ENCODE results near the gene LMBR1.
"Not testable (repeated sequence)": the region's sequence is repeated elsewhere in the genome, so short reads cannot be mapped to it uniquely, and the experiment has no call there.

DNA sequence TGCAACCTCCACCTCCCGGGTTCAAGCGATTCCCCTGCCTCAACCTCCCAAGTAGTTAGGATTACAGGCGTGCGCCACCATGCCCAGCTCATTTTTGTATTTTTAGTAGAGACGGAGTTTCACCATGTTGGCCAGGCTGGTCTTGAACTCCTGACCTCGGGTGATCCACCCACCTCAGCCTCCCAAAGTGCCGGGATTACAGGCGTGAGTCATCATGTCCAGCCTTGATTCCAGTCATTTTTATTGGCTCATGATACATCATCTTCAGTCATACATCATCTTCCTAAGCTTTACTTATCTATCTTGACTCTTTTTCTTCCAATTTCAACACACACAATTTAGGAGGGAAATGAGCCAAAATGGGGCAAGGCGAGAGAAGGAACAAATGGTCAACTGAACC lies 7.1 kb upstream of the LMBR1 start:
- TF ChIP-seq, protein P1, sequence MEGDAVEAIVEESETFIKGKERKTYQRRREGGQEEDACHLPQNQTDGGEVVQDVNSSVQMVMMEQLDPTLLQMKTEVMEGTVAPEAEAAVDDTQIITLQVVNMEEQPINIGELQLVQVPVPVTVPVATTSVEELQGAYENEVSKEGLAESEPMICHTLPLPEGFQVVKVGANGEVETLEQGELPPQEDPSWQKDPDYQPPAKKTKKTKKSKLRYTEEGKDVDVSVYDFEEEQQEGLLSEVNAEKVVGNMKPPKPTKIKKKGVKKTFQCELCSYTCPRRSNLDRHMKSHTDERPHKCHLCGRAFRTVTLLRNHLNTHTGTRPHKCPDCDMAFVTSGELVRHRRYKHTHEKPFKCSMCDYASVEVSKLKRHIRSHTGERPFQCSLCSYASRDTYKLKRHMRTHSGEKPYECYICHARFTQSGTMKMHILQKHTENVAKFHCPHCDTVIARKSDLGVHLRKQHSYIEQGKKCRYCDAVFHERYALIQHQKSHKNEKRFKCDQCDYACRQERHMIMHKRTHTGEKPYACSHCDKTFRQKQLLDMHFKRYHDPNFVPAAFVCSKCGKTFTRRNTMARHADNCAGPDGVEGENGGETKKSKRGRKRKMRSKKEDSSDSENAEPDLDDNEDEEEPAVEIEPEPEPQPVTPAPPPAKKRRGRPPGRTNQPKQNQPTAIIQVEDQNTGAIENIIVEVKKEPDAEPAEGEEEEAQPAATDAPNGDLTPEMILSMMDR (conservative IDR thresholded peaks at IDR 0.05; ENCODE audit: low read depth, low read length): not testable (repeated sequence)
- TF ChIP-seq POLR2A (IDR thresholded peaks at IDR 0.05; ENCODE audit: low read depth, low read length); CHD1 (IDR thresholded peaks at IDR 0.05; ENCODE audit: low read depth, low read length); RFX5 (IDR thresholded peaks at IDR 0.05; ENCODE audit: low read depth, low read length); CEBPB (IDR thresholded peaks at IDR 0.05; ENCODE audit: low read depth, low read length); MAFK (IDR thresholded peaks at IDR 0.05; ENCODE audit: low read depth, low read length); ELK1 (IDR thresholded peaks at IDR 0.05; ENCODE audit: borderline replicate concordance, low read depth, low read length); RAD21 (IDR thresholded peaks at IDR 0.05; ENCODE audit: low read length); MAZ (IDR thresholded peaks at IDR 0.05; ENCODE audit: borderline replicate concordance, low read depth, low read length): not testable (repeated sequence)
- TF ChIP-seq, protein P2, sequence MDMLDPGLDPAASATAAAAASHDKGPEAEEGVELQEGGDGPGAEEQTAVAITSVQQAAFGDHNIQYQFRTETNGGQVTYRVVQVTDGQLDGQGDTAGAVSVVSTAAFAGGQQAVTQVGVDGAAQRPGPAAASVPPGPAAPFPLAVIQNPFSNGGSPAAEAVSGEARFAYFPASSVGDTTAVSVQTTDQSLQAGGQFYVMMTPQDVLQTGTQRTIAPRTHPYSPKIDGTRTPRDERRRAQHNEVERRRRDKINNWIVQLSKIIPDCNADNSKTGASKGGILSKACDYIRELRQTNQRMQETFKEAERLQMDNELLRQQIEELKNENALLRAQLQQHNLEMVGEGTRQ (IDR thresholded peaks at IDR 0.05; ENCODE audit: low read depth, low read length): not testable (repeated sequence)

Measured in IMR-90 (cell line).